Esophagus squamous epithelium (tissue), 4 donors: ENCODE measurements around the gene SCPEP1.

Experiments used
- POLR2A ChIP-seq, 4 donors: fragments of 450-650 bp; IDR thresholded peaks; one replicate each; pipeline ENCODE4 v1.6.1; 2017; ENCODE audit warnings: antibody characterized with exemption in 4 of 4, mild to moderate bottlenecking in 4 of 4, moderate library complexity in 3 of 4
- TF ChIP-seq, protein P1 (sequence below), 6 experiments: fragments of 450-650 bp in 4 of 6; fragments of 200-600 bp in 2 of 6; sonication (generic) in 2 of 6; IDR thresholded peaks; one replicate each; pipeline ENCODE4 v1.5.1; 2016 to 2019; ENCODE audit warnings: antibody characterized with exemption in 6 of 6, mild to moderate bottlenecking in 4 of 6, moderate library complexity in 4 of 6

DNA sequence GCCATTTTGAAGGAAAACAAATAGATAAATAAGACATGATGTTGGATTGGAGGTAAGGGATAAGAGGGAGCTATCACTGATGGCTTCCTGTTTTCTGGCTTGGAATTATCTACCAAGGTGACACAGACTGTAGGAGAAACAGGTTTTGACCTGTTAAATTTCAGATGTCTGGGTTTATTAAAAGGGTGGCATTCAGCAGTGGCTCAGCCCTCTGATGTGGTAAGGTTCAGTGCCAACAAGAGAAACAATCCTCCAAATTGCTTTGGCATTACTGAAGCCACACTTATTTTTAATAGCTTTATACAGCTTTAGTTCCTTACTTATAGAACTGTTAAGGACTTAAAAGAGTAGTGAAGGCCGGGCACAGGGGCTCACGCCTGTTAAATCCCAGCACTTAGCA lies 70.2 kb downstream of the SCPEP1 start:
- TF ChIP-seq, protein P1, sequence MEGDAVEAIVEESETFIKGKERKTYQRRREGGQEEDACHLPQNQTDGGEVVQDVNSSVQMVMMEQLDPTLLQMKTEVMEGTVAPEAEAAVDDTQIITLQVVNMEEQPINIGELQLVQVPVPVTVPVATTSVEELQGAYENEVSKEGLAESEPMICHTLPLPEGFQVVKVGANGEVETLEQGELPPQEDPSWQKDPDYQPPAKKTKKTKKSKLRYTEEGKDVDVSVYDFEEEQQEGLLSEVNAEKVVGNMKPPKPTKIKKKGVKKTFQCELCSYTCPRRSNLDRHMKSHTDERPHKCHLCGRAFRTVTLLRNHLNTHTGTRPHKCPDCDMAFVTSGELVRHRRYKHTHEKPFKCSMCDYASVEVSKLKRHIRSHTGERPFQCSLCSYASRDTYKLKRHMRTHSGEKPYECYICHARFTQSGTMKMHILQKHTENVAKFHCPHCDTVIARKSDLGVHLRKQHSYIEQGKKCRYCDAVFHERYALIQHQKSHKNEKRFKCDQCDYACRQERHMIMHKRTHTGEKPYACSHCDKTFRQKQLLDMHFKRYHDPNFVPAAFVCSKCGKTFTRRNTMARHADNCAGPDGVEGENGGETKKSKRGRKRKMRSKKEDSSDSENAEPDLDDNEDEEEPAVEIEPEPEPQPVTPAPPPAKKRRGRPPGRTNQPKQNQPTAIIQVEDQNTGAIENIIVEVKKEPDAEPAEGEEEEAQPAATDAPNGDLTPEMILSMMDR (IDR thresholded peaks at IDR 0.05): no peak
- TF ChIP-seq POLR2A (IDR thresholded peaks at IDR 0.05): no peak
